GM23338 (cell line): ENCODE data around the gene LSM14A. TPM values are rescaled to one million over a fixed set of nuclear protein-coding genes. Genes with fewer than 3 reads are reported as not detected.

ENCODE experiments used
- ATAC-seq: fragments of 200-7000 bp; cut with Tn5 transposase; 3 replicates; pipeline ENCODE4 v1.9.1; 2020
- DNase-seq: peaks from one replicate; pipeline ENCODE4 v3.0.0-alpha.2; 2015; ENCODE audit warnings: low spot score
- H2AFZ ChIP-seq: fragments of 200-600 bp; sonication (generic); 2 replicates; pipeline ENCODE4 v1.8.0; 2016; ENCODE audit warnings: antibody characterized with exemption, mild to moderate bottlenecking, moderate library complexity
- H3F3A ChIP-seq: fragments of 200-600 bp; sonication (generic); replicated peaks from 2 replicates; pipeline ENCODE4 v1.8.0; 2017; ENCODE audit warnings: antibody characterized with exemption, mixed run types, low read depth
- H3K27ac ChIP-seq: fragments of 200-600 bp; sonication (generic); 2 replicates; pipeline ENCODE4 v1.6.1; 2016; ENCODE audit warnings: low read depth
- H3K27me3 ChIP-seq: fragments of 200-600 bp; sonication (generic); 2 replicates; pipeline ENCODE4 v1.8.0; 2016; ENCODE audit warnings: mild to moderate bottlenecking, mixed run types, moderate library complexity; ENCODE audit not compliant: insufficient read depth
- H3K36me3 ChIP-seq: fragments of 200-600 bp; sonication (generic); 2 replicates; pipeline ENCODE4 v1.8.0; 2016; ENCODE audit warnings: mild to moderate bottlenecking; ENCODE audit not compliant: insufficient read depth
- H3K4me1 ChIP-seq: fragments of 200-600 bp; sonication (generic); 2 replicates; pipeline ENCODE4 v1.8.0; 2016; ENCODE audit warnings: mild to moderate bottlenecking, moderate library complexity; ENCODE audit not compliant: insufficient read depth
- H3K4me2 ChIP-seq: fragments of 200-600 bp; sonication (generic); 2 replicates; pipeline ENCODE4 v1.7.1; 2017; ENCODE audit warnings: mixed run types
- H3K4me3 ChIP-seq: fragments of 200-600 bp; sonication (generic); 2 replicates; pipeline ENCODE4 v1.6.1; 2016; ENCODE audit warnings: mixed run types
- H3K79me2 ChIP-seq: fragments of 200-600 bp; sonication (generic); replicated peaks from 2 replicates; pipeline ENCODE4 v1.8.0; 2017; ENCODE audit warnings: mild to moderate bottlenecking; ENCODE audit not compliant: insufficient read depth
- H3K9me2 ChIP-seq: fragments of 200-600 bp; sonication (generic); 2 replicates; pipeline ENCODE4 v1.8.0; 2017; ENCODE audit not compliant: insufficient read depth
- H4K20me1 ChIP-seq: fragments of 200-600 bp; sonication (generic); replicated peaks from 2 replicates; pipeline ENCODE4 v1.8.0; 2017; ENCODE audit warnings: mild to moderate bottlenecking; ENCODE audit not compliant: insufficient read depth
- H3K27ac Mint-ChIP-seq: 2 replicates; pipeline ENCODE4 v1.8.0; 2020; ENCODE audit warnings: inconsistent platforms, mild to moderate bottlenecking, moderate library complexity, mixed read lengths
- H3K27me3 Mint-ChIP-seq: 3 replicates; pipeline ENCODE4 v1.8.0; 2022; ENCODE audit warnings: low read depth, mild to moderate bottlenecking, moderate library complexity, mixed read lengths, inconsistent platforms; ENCODE audit not compliant: insufficient read depth, poor library complexity
- H3K36me3 Mint-ChIP-seq: 3 replicates; pipeline ENCODE4 v1.8.0; 2021; ENCODE audit warnings: low read depth, mild to moderate bottlenecking, inconsistent platforms, moderate library complexity, mixed read lengths
- H3K4me1 Mint-ChIP-seq: 3 replicates; pipeline ENCODE4 v1.8.0; 2020; ENCODE audit warnings: mild to moderate bottlenecking, inconsistent platforms, mixed read lengths
- H3K4me3 Mint-ChIP-seq: 3 replicates; pipeline ENCODE4 v1.8.0; 2021; ENCODE audit warnings: moderate library complexity, mild to moderate bottlenecking, inconsistent platforms, mixed read lengths
- H3K9me3 Mint-ChIP-seq: 3 replicates; pipeline ENCODE4 v1.8.0; 2020; ENCODE audit warnings: moderate library complexity, mild to moderate bottlenecking, inconsistent platforms, mixed read lengths
- CREB1 ChIP-seq: fragments of 250-450 bp; sonication (Bioruptor Pico); IDR thresholded peaks from 2 replicates; pipeline ENCODE4 v1.5.0; 2020; ENCODE audit warnings: low read depth, mild to moderate bottlenecking, moderate library complexity
- CTCF ChIP-seq, 2 experiments: fragments of 200-600 bp in 1 of 2; sonication (generic) in 1 of 2; conservative IDR thresholded peaks; 2 replicates each; pipeline versions ENCODE4 v1.5.1 to v1.6.1; 2016 to 2017; ENCODE audit warnings: antibody characterized with exemption in 2 of 2, low read depth in 2 of 2, mild to moderate bottlenecking in 2 of 2, moderate library complexity in 1 of 2
- ETS1 ChIP-seq: IDR thresholded peaks from 2 replicates; pipeline ENCODE4 v1.6.1; 2016; ENCODE audit warnings: antibody characterized with exemption
- EZH2 ChIP-seq: fragments of 200-600 bp; sonication (generic); IDR thresholded peaks from one replicate; pipeline ENCODE4 v1.8.0; 2017; ENCODE audit warnings: antibody characterized with exemption, mild to moderate bottlenecking, low read depth; ENCODE audit not compliant: unreplicated experiment
- EZH2phosphoT487 ChIP-seq: fragments of 200-600 bp; sonication (generic); IDR thresholded peaks from one replicate; pipeline ENCODE4 v1.8.1; 2018; ENCODE audit warnings: antibody characterized with exemption; ENCODE audit not compliant: unreplicated experiment
- REST ChIP-seq: IDR thresholded peaks from one replicate; pipeline ENCODE4 v1.6.1; 2018; ENCODE audit warnings: antibody characterized with exemption; ENCODE audit not compliant: unreplicated experiment
- STAT1 ChIP-seq: IDR thresholded peaks from one replicate; pipeline ENCODE4 v1.6.1; 2016; ENCODE audit warnings: antibody characterized with exemption; ENCODE audit not compliant: unreplicated experiment
- ZNF114 ChIP-seq: fragments of 250-450 bp; sonication (Bioruptor Pico); IDR thresholded peaks from 2 replicates; pipeline ENCODE4 v1.5.0; 2020; ENCODE audit warnings: mild to moderate bottlenecking, moderate library complexity
- ZNF331 ChIP-seq: fragments of 250-450 bp; sonication (Bioruptor Pico); IDR thresholded peaks from 2 replicates; pipeline ENCODE4 v1.5.0; 2020; ENCODE audit warnings: low read depth, mild to moderate bottlenecking, moderate library complexity
- ZNF462 ChIP-seq: fragments of 250-450 bp; sonication (Bioruptor Pico); IDR thresholded peaks from 2 replicates; pipeline ENCODE4 v1.5.0; 2020; ENCODE audit warnings: mild to moderate bottlenecking, moderate library complexity
- polyA plus RNA-seq: library from polyadenylated mRNA; unstranded; fragments of >200 nt; fragmentation: Nextera tagmentation; extraction: Ambion mirVana; gene quantifications from 2 replicates; pipeline ENCODE4 v1.2.1, GENCODE V29; 2016
- total RNA-seq: library from RNA; depleted of rRNA; stranded (reverse); fragments of >200 nt; shearing (Covaris generic); gene quantifications from 2 replicates; pipeline ENCODE4 v1.2.3, GENCODE V29; 2014

LSM14A gene
- total and polyA plus RNA-seq, 2 experiments from 2014 or later: 109 to 166 TPM

- TF ChIP-seq EZH2: no peak
- TF ChIP-seq ETS1: no peak
- no peak for TF ChIP-seq REST
Observed at GRCh38 chr19:34181111-34181864, 9.0 kb downstream of the LSM14A start (continued).

GRCh38 chr19:34182125-34182524 is 9.8 kb downstream of the LSM14A start:
- H3K4me2 ChIP-seq: no peak overlapping the region
- no peaks in the 10 kb centered on the region for H3F3A ChIP-seq
- H3K79me2 ChIP-seq: peaks cover 100% of the 10 kb centered on the region
- peaks cover 5% of the 10 kb centered on the region; the same call in 2 of the 3 replicates for H3K36me3 Mint-ChIP-seq
- H3K4me1 ChIP-seq: peaks cover 21% of the 10 kb centered on the region
- H3K9me3 Mint-ChIP-seq: no peaks in the 10 kb centered on the region
- DNase-seq (no peak), ATAC-seq (no peak)
- H3K4me3 Mint-ChIP-seq: no peak overlapping the region; the same call in 2 of the 3 replicates
- no peaks in the 10 kb centered on the region for H3K27me3 ChIP-seq
- H3K4me3 ChIP-seq: no peak overlapping the region
- H3K27me3 Mint-ChIP-seq: peaks cover 4% of the 10 kb centered on the region
- no peak overlapping the region for H3K27ac ChIP-seq
- no peak overlapping the region for H2AFZ ChIP-seq
- H3K36me3 ChIP-seq: no peaks in the 10 kb centered on the region
- no peak overlapping the region for H3K27ac Mint-ChIP-seq
- H3K9me2 ChIP-seq: no peaks in the 10 kb centered on the region
- TF ChIP-seq ZNF114: no peak
- no peak for TF ChIP-seq EZH2
- TF ChIP-seq CREB1 (CRISPR knock-in tag): no peak
- TF ChIP-seq ZNF331 (CRISPR knock-in tag): no peak
- TF ChIP-seq ZNF462: no peak
- no peak for TF ChIP-seq EZH2phosphoT487
- no peak for TF ChIP-seq ETS1
- TF ChIP-seq STAT1: no peak
- TF ChIP-seq CTCF (conservative IDR thresholded peaks at IDR 0.05; ENCODE audit: low read depth in 2 of 2): no peak
- peaks cover 42% of the 10 kb centered on the region for H3K4me1 Mint-ChIP-seq
- H4K20me1 ChIP-seq: peaks cover 88% of the 10 kb centered on the region
